KG1 (cell line): ENCODE results near the gene PHGDH.
"Not testable (repeated sequence)": the region's sequence is repeated elsewhere in the genome, so short reads cannot be mapped to it uniquely, and the experiment has no call there.

ENCODE experiments used
- DNase-seq: peaks from one replicate; lab custom pipeline; 2025; lab: John Stamatoyannopoulos, UW

Gene PHGDH

GRCh38 chr1:119766374-119766794, 54.6 kb downstream of the PHGDH start:
- no peak for DNase-seq

- DNase-seq, result no peak
Observed at GRCh38 chr1:119767486-119767885, 55.8 kb downstream of the PHGDH start.

GRCh38 chr1:119768778-119769177, 57.0 kb downstream of the PHGDH start, which contains the start of gene HMGCS2:
TSS of gene HMGCS2 (minus strand) at chr1:119768905. CDS start at chr1:119768844, 61 bp downstream.
- no peak for DNase-seq

- DNase-seq, result no peak
Observed at GRCh38 chr1:119771016-119771415, 59.3 kb downstream of the PHGDH start.

- DNase-seq, result no peak
Observed at GRCh38 chr1:119771770-119772169, 60.0 kb downstream of the PHGDH start.

GRCh38 chr1:119772298-119772697, 60.6 kb downstream of the PHGDH start:
- DNase-seq, result no peak

GRCh38 chr1:119773711-119774241, 62.0 kb downstream of the PHGDH start:
- no peak for DNase-seq

- no peak for DNase-seq
Observed at GRCh38 chr1:119774746-119775490, 63.2 kb downstream of the PHGDH start.

- DNase-seq, result no peak
Observed at GRCh38 chr1:119778359-119778758, 66.6 kb downstream of the PHGDH start.

GRCh38 chr1:119778886-119779560, 67.3 kb downstream of the PHGDH start:
- DNase-seq, result no peak

GRCh38 chr1:119779869-119780356, 68.2 kb downstream of the PHGDH start:
- DNase-seq, result no peak

GRCh38 chr1:119781434-119782210, 69.9 kb downstream of the PHGDH start:
- no peak for DNase-seq

GRCh38 chr1:119782631-119783325, 71.0 kb downstream of the PHGDH start:
- DNase-seq, result no peak

- DNase-seq, result no peak
Observed at GRCh38 chr1:119783354-119784185, 71.8 kb downstream of the PHGDH start.

GRCh38 chr1:119784191-119784781, 72.6 kb downstream of the PHGDH start:
- DNase-seq, result no peak

GRCh38 chr1:119786046-119786445, 74.3 kb downstream of the PHGDH start:
- DNase-seq, result not testable (repeated sequence)

GRCh38 chr1:119786473-119787050, 74.8 kb downstream of the PHGDH start:
- not testable (repeated sequence) for DNase-seq

GRCh38 chr1:119787776-119788175, 76.0 kb downstream of the PHGDH start:
- no peak for DNase-seq

GRCh38 chr1:119790451-119791198, 78.9 kb downstream of the PHGDH start:
- DNase-seq, result no peak
